ENCODE data around the gene RPS6KC1.
"Not testable (repeated sequence)": the region's sequence is repeated elsewhere in the genome, so short reads cannot be mapped to it uniquely, and the experiment has no call there.

The RPS6KC1 gene

DNA sequence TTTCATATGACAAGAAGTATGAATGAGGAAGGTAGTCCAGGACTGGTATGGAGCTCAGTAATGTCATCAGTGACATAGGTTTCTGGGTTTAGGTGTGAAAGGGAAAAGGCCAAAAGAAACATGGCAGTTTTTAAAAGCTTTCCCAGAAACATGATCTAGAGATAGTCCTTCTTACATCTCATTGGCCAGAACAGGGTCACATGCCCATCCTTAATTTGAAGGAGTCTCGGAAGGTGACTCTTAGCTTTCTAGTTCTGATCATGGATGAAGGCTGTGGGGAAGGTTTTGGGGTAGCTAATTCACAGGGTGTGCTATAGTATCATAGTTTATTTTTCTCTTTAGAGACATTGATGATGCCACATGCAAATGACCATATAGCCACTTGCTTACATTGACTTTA is 55.3 kb downstream of the RPS6KC1 start:
- DNase-seq (ENCODE audit: low spot score), result no peak

DNA sequence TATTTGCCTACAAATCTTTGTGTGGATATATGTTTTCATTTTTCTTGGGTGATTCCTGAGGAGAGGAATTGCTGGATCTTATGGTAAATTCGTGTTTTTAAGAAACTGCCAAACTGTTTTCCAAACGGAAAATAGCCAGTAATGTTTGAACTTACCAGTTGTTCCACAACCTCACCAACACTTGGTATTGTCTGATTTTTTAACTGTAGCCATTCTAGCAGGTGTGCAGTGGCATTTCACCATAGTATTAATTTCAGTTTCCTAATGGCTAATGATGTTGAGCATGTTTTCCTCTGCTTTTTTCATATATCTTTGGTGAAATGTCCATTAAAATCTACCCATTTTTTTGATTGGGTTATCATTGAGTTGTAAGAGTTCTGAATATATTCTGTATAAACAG is 56.6 kb downstream of the RPS6KC1 start:
- no peak for DNase-seq (ENCODE audit: low spot score)

DNA sequence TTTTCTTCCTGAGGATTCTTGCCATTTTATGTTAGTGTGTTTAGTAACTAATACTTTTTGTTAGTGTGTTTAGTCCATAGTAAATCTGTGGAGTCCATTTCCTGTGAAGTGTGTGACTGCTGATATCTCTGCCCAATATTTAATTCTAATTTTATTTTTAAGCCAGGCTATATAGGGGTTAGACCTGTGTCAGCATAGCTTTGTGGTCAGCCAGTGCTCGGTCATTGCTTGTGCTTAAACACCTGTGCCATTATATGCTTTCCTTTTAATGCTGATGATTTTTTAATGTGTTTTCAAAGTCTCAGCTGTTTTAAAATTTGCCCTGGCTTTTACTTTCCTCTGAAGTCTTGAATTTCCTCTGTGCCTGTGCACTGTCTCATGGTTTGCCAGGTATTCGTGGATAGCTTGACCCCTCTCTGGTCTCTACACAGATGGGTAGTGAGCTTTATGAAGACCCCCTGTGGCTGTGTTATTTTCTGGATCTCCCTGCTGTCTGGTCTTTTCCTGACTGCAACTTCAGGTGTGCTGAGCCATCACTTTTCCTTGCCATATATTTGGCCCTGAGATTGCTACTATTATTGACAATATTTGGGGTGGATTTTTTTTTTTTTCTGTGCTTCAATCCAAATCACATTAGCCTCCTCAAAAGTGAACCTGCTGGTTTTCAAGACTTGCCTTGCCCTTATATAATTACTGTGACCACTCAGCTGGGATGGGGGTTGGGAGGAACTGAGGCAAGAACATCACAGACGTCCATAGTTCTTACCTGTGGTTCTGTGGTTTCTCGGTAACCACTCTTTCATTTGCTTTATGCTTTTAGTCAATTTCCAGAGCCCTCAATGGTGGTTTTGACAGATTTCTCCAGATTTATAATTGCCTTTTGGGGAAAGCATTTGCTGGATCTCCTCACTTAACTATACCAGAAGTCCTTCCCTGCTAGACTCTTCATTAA is 59.6 kb downstream of the RPS6KC1 start:
- no peak for DNase-seq (ENCODE audit: low spot score)

DNA sequence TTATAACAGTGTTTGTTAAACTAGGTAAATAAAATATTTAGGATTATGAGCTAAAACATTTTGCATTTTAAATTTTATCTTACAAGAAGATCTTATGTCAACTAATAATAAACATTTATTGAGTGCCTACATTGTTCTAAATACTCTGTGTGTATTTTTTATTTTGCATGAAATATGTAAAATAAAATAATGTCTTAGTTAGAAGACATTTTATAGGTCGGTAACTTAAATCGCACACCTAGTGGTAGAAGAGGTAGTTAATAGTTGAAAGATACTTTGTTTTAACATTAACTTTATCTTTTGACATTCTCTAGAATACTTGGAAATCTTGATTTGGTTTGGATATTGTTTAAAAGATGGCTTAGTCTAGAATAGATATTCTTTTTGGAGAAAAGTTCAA is 60.5 kb downstream of the RPS6KC1 start:
- DNase-seq (ENCODE audit: low spot score), result no peak

DNA sequence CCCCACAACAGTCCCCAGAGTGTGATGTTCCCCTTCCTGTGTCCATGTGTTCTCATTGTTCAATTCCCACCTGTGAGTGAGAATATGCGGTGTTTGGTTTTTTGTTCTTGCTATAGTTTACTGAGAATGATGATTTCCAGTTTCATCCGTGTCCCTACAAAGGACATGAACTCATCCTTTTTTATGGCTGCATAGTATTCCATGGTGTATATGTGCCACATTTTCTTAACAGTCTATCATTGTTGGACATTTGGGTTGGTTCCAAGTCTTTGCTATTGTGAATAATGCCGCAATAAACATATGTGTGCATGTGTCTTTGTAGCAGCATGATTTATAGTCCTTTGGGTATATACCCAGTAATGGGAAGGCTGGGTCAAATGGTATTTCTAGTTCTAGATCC is 61.7 kb downstream of the RPS6KC1 start:
- DNase-seq (ENCODE audit: low spot score), result not testable (repeated sequence)

DNA sequence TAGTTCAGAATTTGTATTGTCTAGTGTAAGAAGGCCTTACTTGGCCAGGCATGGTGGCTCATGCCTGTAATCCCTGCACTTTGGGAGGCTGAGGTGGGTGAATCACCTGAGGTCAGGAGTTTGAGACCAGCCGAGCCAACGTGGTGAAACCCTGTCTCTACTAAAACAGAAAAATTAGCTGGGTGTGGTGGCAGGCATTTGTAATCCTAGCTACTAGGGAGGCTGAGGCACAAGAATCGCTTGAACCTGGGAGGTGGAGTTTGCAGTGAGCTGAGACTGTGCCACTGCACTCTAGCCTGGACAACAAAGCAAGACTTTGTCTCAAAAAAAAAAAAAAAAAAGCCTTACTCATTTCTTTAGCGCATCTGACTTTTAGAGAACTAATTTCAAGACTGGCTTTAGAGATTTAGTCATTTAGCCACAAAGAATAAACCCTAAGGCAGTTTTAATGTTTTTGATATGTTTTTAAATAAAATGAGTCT is 66.7 kb downstream of the RPS6KC1 start:
- DNase-seq (ENCODE audit: low spot score), result not testable (repeated sequence)

DNA sequence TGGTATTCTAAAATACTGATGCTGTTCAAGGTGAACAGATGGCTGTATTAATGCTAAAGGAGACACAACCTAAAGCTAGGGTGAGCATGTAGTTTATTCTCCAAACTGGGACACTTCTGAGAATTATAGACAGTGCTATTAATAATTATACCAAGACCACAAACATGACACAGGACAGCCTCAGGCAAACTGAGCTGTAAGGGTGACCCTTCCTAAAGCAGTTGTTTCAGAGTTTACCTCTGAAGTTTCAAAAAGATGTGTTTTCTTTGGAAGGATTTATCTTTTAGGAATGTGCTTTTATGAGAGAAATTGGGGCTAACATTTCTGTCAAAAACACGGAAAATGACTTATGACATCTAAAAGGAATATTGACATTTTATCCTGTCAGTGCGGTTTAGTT is 68.8 kb downstream of the RPS6KC1 start:
- no peak for DNase-seq (ENCODE audit: low spot score)

DNA sequence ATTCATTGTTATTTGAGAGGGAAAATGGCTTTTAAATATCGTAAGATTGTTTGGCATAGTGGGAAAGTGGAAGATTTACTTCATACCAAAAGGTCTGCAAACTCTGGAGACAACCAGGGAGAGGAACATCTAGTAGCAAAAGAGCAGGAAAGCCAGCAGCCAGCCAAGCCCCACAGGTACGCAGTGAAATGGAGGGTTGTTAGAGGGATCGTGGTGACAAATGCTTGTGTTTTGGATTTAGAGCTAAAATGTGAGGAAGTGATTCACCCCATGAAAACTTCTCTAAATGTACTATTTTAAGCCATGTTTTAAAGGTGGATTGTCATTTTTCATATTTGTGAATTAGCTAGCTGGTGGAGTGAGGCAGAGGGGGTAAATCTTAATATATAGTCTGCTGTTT is 69.3 kb downstream of the RPS6KC1 start:
- DNase-seq (ENCODE audit: low spot score), result no peak

DNA sequence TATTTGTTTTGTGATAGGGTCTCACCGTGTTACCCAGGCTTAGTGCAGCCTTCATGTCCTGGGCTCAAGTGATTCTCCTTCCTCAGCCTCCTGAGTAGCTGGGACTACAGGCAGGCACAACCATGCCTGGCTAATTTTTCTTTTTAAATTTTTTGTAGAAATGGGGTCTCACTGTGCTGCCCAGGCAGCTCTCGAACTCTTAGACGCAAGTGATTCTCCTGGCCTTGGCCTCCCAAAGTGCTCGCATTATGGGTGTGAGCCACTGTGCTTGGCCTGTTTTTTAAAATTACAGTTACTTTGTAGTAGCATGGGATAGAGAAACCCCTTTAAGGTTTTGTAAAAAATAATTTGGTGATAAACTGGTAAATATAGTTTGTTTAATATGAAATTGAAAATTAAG is 69.9 kb downstream of the RPS6KC1 start:
- DNase-seq (ENCODE audit: low spot score), result no peak

DNA sequence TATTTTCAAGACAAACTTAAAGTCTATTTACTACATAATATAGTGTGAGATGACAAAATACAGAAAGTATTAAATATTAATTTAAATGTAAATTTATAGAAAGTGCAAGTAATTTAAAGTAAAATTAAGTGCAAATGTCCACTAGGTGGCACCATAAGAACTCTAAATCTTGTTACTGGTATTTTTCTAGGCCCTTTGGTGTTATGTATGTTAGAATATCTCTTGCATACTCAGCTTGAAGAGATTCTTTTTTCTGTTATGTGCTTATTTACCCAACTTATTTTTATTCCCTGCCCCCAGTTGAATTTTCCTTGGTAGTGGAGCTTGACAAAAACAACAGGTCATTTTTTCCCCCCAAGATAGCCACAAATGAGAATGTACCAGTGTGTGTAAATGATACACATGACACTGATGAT is 71.5 kb downstream of the RPS6KC1 start:
- no peak for DNase-seq (ENCODE audit: low spot score)

DNA sequence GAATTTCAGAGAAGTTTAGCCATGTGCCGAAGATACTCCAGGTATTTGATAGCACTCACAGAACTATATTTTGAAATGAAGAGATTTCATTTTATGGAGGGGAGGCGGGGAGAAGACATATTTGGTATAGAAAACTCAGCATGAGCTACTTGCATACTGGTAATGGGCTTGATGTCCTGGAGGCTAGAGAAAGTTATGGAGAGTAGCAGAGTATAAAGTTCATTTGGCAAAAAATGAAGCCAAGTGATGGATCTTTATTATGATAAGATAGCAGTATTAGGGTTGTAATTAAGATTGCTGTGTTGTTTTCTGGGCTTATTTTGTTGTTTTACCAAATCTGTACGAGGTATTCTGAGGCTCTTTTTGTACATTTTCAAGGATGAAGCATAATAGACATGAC is 72.0 kb downstream of the RPS6KC1 start:
- DNase-seq (ENCODE audit: low spot score), result no peak

DNA sequence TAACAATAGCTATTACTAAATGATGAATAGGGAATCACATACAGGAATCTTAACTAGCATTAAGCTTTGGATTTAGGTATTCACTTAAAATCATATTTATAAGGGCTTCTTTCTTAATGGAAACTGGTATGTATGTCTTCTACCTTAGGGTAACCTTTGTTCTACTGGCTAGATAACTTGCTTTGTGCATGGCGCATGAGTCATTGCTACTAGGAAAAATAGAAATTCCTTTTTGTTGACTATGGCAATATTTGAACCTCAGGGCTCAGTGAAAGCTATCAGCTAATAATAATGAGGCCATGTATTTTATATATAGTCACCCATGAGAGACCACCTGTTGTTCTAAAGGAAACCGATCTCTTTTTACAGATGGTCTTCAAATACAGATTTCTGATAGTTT is 72.5 kb downstream of the RPS6KC1 start:
- DNase-seq (ENCODE audit: low spot score), result no peak

DNA sequence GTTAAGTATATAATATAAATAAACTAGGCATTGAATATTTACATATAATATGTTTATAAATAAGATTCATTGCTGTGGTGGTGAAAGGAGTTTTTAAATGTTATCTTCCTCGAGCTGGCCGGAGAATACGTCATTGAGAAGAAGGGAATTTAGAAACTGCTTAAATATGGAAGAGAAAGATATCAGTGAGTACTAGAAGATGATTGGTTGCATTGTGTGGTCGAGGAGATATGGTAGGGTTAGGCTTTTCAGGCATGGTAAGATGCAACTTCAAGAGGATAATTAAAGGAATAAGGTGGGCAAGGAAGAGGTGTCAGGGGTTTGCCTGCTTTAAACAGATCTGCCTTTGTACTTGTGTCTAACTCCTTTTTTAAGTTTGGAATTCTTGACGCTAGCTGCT is 73.5 kb downstream of the RPS6KC1 start:
- no peak for DNase-seq (ENCODE audit: low spot score)

DNA sequence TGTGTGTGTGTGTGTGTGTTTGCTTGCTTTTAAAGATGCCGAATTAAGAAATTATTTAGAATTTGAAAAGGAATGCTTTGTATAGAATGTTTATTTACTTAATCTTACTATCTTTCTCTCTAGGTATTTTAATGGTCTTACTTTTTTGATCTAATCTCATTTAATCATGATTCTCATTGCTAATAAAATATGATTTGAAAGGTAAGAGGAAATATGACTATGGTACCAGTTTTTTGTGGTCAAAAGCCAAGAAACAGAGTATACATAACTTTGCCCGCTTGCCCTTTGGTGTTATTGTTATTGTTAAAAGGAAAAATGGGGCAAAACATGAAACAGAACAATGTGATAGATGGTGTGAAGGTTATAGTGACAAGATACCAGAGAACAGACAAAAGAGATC is 74.6 kb downstream of the RPS6KC1 start:
- DNase-seq (ENCODE audit: low spot score), result no peak

DNA sequence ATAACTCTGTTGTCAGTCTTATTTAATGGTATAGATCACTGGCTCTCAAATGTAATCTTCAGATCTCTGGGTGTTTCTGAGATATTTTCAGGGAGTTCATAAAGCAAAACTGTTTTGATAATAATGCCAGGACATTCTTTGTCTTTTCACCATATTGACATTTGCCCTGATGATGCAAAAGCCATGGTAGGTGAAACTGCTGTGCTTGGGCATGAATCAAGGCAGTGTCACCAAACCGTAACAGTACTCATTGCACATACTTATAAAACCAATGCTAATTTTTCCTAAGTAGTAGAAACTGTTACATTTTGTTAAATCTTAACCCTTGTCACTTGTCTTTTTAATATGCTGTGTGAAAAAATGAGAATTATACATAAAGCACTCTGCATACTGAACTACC is 76.0 kb downstream of the RPS6KC1 start:
- DNase-seq (ENCODE audit: low spot score), result no peak

DNA sequence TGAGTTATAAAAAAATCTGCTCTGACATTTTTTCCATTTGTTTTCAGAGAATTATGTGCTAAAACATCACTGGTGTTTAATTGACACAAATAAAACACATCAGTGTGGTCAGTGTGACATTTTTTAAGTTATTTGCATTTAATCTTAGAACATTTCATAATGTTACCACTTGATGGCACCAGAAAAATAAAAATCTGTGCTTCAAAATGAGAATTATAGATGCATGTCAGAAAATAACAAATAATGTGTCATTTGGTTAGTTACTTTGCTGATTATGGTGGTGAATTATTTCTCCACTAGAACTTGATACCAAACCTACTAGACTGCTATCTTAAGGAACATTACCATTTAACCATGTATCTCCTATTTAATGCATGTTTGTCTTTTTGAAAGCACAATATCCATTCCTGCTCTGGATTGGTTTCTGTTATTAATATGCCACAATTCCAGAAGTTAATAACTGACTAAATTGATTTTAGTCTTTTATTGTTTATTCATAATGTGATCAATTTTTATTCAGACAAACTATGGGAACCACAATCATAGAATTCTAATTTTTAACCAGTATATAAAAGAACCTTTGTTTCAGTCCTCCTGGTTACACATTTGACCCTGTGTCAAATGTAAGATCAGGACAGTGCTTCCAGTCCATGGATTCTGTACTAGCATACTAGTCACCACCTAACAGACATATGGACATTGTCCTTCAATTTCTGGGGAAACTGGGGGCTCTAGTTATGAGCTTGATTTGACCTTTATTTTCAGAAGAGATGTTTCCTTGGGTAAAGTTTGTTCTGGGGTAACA is 81.0 kb downstream of the RPS6KC1 start:
- DNase-seq (ENCODE audit: low spot score), result no peak

DNA sequence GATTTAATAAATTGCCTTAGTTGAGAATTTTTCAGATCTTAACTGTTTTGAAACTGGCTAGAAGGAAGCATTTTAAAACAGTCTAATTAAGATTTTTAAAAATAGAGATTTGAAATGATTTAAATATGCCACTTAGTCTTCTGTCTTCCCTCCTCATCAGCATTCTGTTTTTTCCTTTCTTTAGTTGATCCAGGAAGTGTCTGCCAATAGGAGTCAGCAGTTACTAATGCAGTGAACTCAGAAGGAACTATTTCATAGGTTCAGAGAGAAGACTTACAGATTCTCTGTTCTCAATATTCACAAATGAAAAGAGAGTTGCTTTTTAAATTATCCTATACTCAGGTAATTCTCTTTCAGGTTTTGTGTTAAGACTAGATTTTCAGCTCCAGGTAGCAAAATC is 84.5 kb downstream of the RPS6KC1 start:
- DNase-seq (ENCODE audit: low spot score), result no peak

DNA sequence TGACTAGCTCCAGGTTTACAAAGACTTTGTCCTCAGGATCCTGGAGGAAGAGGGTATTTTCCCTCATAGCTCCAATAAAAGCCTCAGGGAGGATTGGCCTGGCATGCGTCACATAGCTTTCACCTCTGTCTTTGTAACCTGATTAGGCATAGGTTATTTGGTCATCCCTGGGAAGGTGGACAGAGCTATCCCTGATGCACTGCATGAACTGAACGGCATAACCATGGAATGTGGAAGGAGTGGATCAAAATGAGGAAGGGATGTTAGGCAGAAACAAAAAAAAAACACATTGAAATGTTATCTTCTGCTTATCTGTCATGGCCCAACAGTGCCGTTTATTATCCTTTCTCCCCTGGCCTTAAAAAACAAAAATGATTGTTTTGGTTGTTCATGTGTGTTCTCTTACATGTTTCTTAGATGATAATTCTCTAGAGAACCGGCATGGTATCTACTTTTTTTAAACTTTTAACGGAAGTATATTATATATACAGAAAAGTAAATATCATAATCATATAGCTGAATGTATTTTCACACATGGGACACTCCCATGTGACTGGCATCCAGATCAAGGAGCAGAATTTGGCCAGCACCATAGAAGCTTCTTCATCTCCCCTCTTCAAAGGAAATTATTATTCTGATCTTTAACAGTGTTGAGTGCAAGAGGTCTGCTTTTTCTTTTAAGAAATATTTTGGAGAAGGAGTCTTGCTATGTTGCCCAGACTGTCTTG is 85.3 kb downstream of the RPS6KC1 start:
- no peak for DNase-seq (ENCODE audit: low spot score)

DNA sequence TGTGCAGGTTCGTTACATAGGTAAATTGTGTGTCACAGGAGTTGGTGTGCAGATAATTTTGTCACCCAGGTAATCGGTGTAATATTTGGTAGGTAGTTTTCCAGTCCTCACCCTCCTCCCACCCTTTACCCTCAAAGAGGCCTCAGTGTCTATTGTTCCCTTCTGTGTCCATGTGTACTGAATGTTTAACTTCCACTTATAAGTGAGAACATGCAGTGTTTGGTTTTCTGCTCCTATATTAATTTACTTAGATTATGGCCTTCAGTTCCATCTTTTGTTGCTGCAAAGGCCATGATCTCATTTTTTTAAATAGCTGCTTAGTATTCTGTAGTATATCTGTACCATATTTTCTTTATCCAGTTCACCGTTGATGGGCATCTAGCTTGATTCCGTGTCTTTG is 87.3 kb downstream of the RPS6KC1 start:
- no peak for DNase-seq (ENCODE audit: low spot score)

DNA sequence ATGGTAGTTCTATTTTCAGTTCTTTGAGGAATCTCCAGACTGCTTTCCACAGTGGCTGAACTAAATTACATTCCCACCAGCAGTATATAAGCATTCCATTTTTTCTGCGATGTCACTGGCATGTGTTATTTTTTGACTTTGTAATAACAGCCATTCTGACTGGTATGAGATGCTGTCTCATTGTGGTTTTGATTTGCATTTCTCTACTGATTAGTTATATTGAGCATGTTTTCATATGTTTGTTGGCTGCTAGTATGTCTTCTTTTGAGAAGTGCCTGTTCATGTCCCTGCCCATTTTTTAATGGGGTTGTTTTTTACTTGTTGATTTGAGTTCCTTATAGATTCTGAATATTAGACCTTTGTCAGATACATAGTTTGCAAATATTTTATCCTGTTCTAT is 87.9 kb downstream of the RPS6KC1 start:
- no peak for DNase-seq (ENCODE audit: low spot score)

DNA sequence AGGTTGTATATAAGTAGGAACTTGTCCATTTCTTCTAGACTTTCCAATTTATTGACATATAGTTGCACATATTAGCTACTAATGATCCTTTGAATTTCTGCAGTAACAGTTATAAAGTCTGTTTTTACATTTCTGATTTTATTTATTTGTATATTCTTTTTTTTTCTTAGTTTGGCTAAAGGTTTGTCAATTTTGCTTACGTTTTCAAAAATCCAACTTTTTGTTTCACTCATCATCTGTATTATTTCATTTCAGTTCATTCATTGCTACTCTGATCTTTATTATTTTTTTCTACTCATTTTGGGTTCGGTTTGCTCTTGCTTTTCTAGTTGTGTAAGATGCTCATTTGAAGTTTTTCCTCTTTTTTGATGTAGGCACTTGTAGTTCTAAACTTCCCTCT is 97.9 kb downstream of the RPS6KC1 start:
- no peak for DNase-seq (ENCODE audit: low spot score)

DNA sequence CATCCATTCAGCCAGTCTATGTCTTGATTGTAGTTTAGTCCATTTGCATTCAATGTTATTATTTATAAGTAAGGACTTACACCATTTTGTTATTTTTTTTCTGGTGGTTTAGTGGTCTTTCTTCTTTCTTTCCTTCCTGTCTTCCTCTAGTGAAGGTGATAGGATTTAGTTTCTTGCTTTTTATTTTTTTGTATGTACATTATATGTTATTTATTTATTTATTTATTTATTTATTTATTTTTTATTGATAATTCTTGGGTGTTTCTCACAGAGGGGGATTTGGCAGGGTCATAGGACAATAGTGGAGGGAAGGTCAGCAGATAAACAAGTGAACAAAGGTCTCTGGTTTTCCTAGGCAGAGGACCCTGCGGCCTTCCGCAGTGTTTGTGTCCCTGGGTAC is 99.0 kb downstream of the RPS6KC1 start:
- DNase-seq (ENCODE audit: low spot score), result not testable (repeated sequence)

Measured in HuH-7.5 (cell line).